ENCODE measurements around the gene KCNJ11. TPM values are rescaled to one million over a fixed set of nuclear protein-coding genes. Genes with fewer than 3 reads are reported as not detected.
"Not testable (repeated sequence)": the region's sequence is repeated elsewhere in the genome, so short reads cannot be mapped to it uniquely, and the experiment has no call there.

The KCNJ11 gene
- total RNA-seq, result 1 to 10 TPM in 1 of 2 experiments, under 1 TPM in 1; 0.64 to 1.2 TPM

DNA sequence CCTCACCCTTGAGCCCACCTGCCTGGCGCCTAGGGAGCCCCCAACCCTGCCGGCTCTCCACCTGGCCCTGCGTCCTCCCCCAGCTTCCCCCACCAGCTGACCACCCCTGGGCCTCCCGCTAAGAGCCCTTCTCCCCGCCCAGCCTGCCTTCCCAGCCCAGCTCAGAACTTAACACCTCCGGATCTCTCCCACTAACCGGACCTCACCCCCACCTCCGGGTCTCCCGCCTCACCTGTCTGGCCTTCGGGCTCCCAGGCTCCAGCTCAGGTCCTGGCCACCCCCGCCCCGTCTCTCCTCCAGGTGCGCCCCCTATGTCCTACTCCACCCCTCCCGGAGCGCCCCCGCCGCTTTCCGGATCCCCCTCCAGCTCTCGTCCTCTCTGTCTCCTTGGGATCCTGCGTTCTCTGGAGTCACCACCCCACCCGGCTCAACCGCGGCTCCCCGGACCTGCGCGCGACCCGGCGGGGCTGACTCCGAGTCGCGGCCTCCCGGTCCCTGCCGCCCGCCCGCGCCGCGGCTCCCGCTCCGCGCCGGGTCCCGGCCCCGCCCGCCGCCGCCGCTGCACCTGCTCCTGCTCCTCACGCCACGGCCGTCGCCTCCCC lies at the start of gene KCNJ11:
Gene KCNJ11 (minus strand): TSS at position 51 of the 602 bp plus-strand sequence. CDS start 568 bp downstream, outside the sequence.
- H3K27ac Mint-ChIP-seq, result peak within 1 kb of the TSS; percentile 36
- peak within 1 kb of the TSS; percentile 76 for H3K4me3 Mint-ChIP-seq
- no peak for DNase-seq
- no peaks in the 10 kb centered on the region for H3K36me3 Mint-ChIP-seq (ENCODE audit: low read depth)
- peaks cover 12% of the 10 kb centered on the region for H3K4me1 Mint-ChIP-seq
- H3K9me3 Mint-ChIP-seq, result no peaks in the 10 kb centered on the region
- POLR2A ChIA-PET, result no interaction called here
- CTCF ChIA-PET, result interaction anchor here (0.8 kb wide), 2 partner anchors 9 to 117 kb away, joined by 3 read pairs; no protein-coding TSS in a partner anchor
- peaks cover 12% of the 10 kb centered on the region for H3K27me3 Mint-ChIP-seq

DNA sequence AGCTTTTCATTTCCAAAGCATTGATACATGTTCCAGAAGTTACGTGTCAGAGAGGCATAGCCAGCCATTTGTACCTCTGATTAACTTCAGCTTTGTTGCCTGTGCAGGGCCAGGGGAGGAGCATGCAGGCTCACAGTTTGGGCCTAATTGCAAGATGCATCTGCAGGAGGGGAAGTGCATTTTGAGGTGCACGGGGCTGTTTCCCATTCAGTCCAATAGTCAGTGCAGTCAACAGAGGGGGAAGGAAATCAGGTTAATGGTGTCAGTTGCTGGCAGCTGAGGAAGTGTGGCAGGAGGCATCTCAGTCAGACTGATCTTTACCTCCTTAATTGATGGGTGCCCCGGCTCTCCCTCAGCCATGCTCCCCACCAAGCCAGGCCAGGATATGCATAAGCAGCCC lies 48.9 kb upstream of the KCNJ11 start:
- Mint-ChIP-seq H3K4me1 (peaks cover 17% of the 10 kb centered on the region), H3K36me3 (ENCODE audit: low read depth) (no peaks in the 10 kb centered on the region), H3K4me3 (no peak overlapping the region), H3K9me3 (peaks cover 3% of the 10 kb centered on the region), H3K27me3 (peaks cover 3% of the 10 kb centered on the region), H3K27ac (no peak overlapping the region)
- ChIA-PET CTCF (interaction anchor here (0.9 kb wide), 1 partner anchor 105 kb away, joined by 3 read pairs; no protein-coding TSS in a partner anchor), POLR2A (no interaction called here)
- DNase-seq, result no peak

DNA sequence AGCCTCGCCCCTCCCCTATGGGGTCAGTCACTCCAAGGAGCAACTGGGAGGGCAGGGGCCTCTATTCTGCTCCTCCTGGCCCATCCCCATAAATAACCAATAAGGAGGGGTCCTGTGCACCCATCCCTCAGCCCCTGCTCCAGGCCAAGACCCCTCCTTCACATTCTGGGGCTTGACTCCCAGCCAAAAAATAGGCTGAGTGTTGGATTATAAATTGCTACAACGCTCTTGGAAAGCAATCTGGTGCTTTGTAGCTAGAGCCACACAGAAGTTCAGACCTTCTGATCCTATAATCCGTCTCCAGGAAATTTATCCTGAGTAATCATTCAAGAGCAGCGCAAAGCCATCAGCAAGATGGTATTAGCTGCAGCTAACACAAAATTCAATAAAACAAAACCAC lies 45.6 kb upstream of the KCNJ11 start:
- no peaks in the 10 kb centered on the region for H3K27me3 Mint-ChIP-seq
- DNase-seq, result no peak
- no peaks in the 10 kb centered on the region for H3K36me3 Mint-ChIP-seq (ENCODE audit: low read depth)
- no peak overlapping the region for H3K4me3 Mint-ChIP-seq
- no peaks in the 10 kb centered on the region for H3K9me3 Mint-ChIP-seq
- peaks cover 9% of the 10 kb centered on the region for H3K4me1 Mint-ChIP-seq
- ChIA-PET CTCF (no interaction called here), POLR2A (no interaction called here)
- no peak overlapping the region for H3K27ac Mint-ChIP-seq

DNA sequence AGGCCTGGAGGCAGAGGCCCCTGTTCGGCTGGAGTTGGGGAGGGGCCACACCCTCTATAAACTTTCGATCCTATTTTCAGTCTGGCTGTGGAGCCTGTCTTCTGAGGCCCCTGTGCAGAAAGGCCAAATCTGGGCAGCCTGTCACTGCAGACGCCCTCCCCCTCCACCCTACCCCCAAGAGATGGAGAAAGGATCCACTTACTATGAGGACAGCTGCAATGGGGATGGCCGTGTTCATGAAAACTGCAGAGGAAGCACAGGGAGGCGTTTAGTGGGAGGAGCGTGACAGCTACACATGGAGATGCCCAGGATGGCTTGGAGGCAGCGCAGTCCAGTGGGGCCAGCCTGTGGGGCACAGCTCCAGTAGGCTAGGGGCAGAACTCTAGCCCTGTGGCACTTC lies 43.5 kb upstream of the KCNJ11 start:
- no peak overlapping the region for H3K4me3 Mint-ChIP-seq
- ChIA-PET CTCF (interaction anchor here (1.0 to 1.2 kb wide), 3 partner anchors 24 to 64 kb away, joined by 3 read pairs; no protein-coding TSS in a partner anchor), POLR2A (no interaction called here)
- no peaks in the 10 kb centered on the region for H3K36me3 Mint-ChIP-seq (ENCODE audit: low read depth)
- peaks cover 4% of the 10 kb centered on the region for H3K27me3 Mint-ChIP-seq
- no peak overlapping the region for H3K27ac Mint-ChIP-seq
- peaks cover 5% of the 10 kb centered on the region for H3K4me1 Mint-ChIP-seq
- no peak for DNase-seq
- H3K9me3 Mint-ChIP-seq, result no peaks in the 10 kb centered on the region

DNA sequence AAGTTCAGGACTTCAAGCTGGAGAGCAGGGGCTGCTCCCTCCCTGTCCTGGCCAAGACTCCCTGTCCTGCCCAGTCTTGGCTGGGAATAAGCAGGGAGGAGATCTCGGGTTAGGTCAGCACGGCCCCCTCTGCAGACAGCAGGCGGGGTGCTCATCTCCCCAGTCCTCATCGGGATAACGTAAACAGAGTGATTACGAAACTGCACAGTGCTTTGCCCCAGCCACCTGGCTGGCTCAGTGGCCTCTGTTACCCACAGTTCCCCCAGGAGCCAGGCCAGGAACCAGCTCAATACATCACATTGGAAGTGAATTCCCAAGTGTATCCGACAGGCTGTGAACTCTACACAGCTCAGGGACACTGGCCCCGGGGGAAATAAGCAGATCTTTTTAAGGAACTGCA lies 42.7 kb upstream of the KCNJ11 start:
- H3K4me1 Mint-ChIP-seq, result peaks cover 14% of the 10 kb centered on the region
- DNase-seq, result no peak
- H3K36me3 Mint-ChIP-seq (ENCODE audit: low read depth), result no peaks in the 10 kb centered on the region

DNA sequence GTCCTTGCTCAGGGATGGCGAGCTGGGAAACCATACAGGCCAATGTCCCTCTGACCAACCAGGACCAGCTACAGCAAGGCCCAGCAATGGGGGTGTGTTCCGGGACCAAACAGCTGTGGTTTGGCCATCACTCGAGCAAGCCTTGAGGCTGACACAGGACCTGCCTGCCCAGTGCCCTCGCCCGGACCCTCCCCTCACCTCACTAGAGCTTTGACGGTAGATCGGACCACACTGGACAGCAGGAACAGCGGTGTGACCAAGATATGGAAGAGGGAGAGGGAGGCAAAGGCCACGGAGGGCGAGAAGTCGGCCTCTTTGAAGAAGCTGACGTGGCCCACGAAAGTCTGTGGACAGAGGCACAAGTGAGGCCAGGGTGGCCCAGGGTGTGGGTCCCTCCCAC lies 42.2 kb upstream of the KCNJ11 start:
- ChIA-PET POLR2A (no interaction called here), CTCF (interaction anchor here (1.3 kb wide), 1 partner anchor 14 kb away, joined by 3 read pairs; no protein-coding TSS in a partner anchor)
- H3K4me1 Mint-ChIP-seq, result peaks cover 18% of the 10 kb centered on the region
- H3K27ac Mint-ChIP-seq, result no peak overlapping the region
- H3K27me3 Mint-ChIP-seq, result peaks cover 4% of the 10 kb centered on the region
- no peaks in the 10 kb centered on the region for H3K36me3 Mint-ChIP-seq (ENCODE audit: low read depth)
- DNase-seq, result no peak
- H3K9me3 Mint-ChIP-seq, result no peaks in the 10 kb centered on the region
- H3K4me3 Mint-ChIP-seq, result no peak overlapping the region

More for the DNA sequence above, 42.7 kb upstream of the KCNJ11 start:
- Mint-ChIP-seq H3K9me3 (no peaks in the 10 kb centered on the region), H3K27me3 (peaks cover 4% of the 10 kb centered on the region), H3K4me3 (no peak overlapping the region), H3K27ac (no peak overlapping the region)
- ChIA-PET CTCF (interaction anchor here (1.0 kb wide), 1 partner anchor 41 kb away, joined by 3 read pairs; no protein-coding TSS in a partner anchor), POLR2A (no interaction called here)

DNA sequence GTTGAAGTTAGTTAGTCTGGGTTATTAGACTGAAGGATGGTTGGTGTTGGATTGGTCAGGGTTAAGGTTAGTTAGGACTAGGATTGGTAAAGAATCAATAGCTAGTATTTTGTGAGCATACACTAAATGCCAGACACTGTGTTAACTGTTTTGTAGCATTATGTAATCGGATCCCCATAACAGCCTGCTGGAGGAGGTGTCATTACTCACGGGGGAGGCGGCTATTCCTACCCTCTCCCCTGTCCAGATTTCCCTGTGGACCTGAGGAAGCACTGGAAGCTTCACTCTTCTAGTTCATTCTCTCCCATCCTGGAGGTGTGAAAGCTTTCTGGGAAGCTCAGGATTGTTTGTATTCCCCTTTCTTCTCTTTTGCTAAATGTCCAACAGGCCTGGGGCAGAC lies 40.5 kb upstream of the KCNJ11 start:
- ChIA-PET CTCF (interaction anchor here (0.8 to 1.1 kb wide), 2 partner anchors 10 to 15 kb away, joined by 3 read pairs; no protein-coding TSS in a partner anchor), POLR2A (no interaction called here)
- Mint-ChIP-seq H3K36me3 (ENCODE audit: low read depth) (no peaks in the 10 kb centered on the region), H3K9me3 (no peaks in the 10 kb centered on the region), H3K4me3 (no peak overlapping the region), H3K27me3 (peaks cover 4% of the 10 kb centered on the region), H3K27ac (no peak overlapping the region), H3K4me1 (peaks cover 18% of the 10 kb centered on the region)
- no peak for DNase-seq

DNA sequence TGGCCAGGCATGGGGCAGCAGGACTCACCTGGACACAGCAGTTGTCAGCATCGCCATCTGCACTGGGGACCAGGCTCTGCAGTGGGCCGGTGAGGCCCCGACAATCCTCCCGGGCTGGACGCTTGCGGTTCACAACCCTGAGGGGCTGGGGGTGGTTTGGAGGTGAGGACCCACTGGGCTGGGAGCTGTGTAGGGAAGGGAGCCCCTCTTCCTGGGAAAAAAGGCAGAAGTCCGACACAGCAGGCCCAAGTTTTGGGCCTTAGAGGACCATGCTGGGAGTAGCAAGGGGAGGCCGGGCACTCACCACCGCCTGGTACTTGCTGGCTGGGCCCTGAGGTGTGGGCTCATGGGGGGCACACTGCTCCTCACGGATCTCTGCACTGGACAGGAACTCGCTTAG lies 39.8 kb upstream of the KCNJ11 start:
- CTCF ChIA-PET, result interaction anchor here (0.8 kb wide), 1 partner anchor 15 kb away, joined by 3 read pairs; no protein-coding TSS in a partner anchor
- no peaks in the 10 kb centered on the region for H3K36me3 Mint-ChIP-seq (ENCODE audit: low read depth)
- peaks cover 18% of the 10 kb centered on the region for H3K4me1 Mint-ChIP-seq
- H3K9me3 Mint-ChIP-seq, result no peaks in the 10 kb centered on the region
- peaks cover 6% of the 10 kb centered on the region for H3K27me3 Mint-ChIP-seq
- H3K27ac Mint-ChIP-seq, result no peak overlapping the region
- POLR2A ChIA-PET, result no interaction called here
- no peak overlapping the region for H3K4me3 Mint-ChIP-seq
- DNase-seq, result no peak

DNA sequence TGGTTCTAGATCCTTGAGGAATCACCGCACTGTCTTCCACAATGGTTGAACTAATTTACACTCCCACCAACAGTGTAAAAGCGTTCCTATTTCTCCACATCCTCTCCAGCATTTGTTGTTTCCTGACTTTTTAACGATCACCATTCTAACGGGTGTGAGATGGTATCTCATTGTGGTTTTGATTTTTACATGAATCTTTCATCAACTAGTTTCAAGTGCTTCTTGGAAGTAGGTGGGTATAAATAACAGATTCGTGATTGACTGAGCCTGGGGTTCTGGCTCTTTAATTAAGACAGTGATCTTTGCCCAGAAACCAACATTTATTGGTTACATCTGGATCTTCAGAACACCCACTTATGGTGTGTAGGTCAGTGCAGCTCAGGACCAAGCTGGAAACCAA lies 37.8 kb upstream of the KCNJ11 start:
- H3K36me3 Mint-ChIP-seq (ENCODE audit: low read depth); H3K4me3 Mint-ChIP-seq; H3K9me3 Mint-ChIP-seq; CTCF ChIA-PET; H3K27ac Mint-ChIP-seq; POLR2A ChIA-PET; DNase-seq: not testable (repeated sequence)
- Mint-ChIP-seq H3K4me1 (peaks cover 23% of the 10 kb centered on the region), H3K27me3 (peaks cover 20% of the 10 kb centered on the region)

DNA sequence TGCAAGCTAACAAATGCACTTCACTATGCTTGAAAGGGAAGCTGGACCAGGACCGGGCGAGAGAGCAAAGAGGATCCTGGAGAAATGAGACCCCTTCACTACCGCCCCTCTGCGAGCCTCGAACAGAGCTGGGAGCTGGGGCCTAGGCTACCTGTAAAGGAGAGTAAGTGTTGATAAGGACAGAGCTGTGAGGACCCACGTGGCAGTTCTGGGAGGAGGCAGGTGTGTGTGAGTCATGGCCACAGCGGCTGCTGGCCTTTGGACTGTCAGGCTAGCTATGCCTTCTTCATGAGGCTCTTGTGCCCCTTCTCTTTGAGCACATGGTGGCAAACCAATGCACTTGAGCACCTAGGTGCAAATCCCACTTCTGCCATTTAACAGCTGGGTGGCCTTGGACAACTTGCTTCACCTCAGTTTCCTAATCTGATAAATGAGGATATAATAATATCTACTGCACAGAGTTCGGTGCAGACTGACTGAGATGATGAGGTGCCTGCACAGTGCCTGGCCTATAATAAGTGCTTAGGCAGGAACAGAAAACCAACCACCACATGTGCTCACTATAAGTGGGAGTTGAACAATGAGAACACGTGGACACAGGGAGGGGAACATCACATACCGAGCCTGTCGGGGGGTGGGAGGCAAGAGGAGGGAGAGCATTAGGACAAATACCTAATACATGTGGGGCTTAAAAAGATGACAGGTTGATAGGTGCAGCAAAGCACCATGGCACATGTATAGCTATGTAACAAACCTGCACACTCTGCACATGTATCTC lies 35.3 kb upstream of the KCNJ11 start:
- ChIA-PET CTCF (interaction anchor here (1.1 kb wide), 1 partner anchor 68 kb away, joined by 3 read pairs; no protein-coding TSS in a partner anchor), POLR2A (no interaction called here)
- H3K4me3 Mint-ChIP-seq, result no peak overlapping the region
- H3K9me3 Mint-ChIP-seq, result no peaks in the 10 kb centered on the region
- peaks cover 33% of the 10 kb centered on the region for H3K27me3 Mint-ChIP-seq
- peaks cover 23% of the 10 kb centered on the region for H3K4me1 Mint-ChIP-seq
- DNase-seq, result no peak
- no peaks in the 10 kb centered on the region for H3K36me3 Mint-ChIP-seq (ENCODE audit: low read depth)
- H3K27ac Mint-ChIP-seq, result no peak overlapping the region

DNA sequence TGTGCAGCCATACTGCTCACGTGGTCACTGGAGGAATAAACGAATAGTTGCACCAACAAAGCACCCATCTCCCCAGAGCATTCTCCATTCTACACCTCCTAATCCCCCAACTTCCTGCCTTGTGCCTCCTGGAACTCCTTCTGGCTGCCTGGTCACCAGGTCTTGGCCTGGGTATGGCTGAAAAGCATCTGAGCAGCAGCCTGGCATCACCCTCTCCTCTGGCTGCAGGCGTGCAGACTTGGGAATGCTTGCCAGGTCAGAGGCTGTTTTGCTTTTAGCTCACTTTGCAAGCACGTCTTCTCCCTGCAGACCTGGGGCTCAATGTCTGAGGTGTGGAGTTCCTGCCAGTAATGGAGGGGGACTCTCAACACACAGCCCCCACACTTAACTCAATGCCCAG lies 33.3 kb upstream of the KCNJ11 start:
- ChIA-PET CTCF (interaction anchor here (0.8 to 1.6 kb wide), 3 partner anchors 10 to 30 kb away, joined by 3 to 4 read pairs (median 3); no protein-coding TSS in a partner anchor), POLR2A (no interaction called here)
- peaks cover 15% of the 10 kb centered on the region for H3K4me1 Mint-ChIP-seq
- no peak overlapping the region for H3K4me3 Mint-ChIP-seq
- H3K36me3 Mint-ChIP-seq (ENCODE audit: low read depth), result no peaks in the 10 kb centered on the region
- DNase-seq, result no peak
- H3K27me3 Mint-ChIP-seq, result peaks cover 43% of the 10 kb centered on the region
- no peak overlapping the region for H3K27ac Mint-ChIP-seq
- H3K9me3 Mint-ChIP-seq, result no peaks in the 10 kb centered on the region

DNA sequence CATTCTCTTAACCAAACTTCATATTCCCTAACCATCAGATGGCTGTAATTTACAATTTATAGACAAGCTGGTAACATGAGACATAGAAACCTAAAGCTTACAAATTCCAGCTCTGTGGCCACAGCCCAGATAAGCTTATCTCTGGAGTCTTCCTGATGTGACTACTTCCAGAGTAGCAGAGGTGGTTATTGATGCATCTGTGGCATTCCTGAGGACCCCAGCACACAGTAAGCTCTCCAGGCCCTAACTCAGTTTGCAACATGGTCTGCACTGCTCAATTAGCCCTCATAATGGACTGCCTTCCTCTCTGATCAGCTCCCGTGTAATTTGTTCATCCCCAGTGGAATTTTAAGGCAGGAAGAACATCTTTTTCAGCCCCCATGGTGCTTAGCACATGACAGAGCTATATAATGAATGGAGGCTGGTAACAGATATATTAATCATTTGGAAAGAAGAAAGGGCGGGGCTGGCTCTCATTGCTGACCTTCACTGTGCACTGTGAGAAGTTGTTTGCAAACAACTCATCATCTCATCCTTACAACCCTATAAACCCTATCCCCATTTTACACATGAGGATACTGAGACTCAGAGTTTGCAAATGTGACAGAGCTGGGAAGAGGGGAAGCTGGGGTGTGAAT lies 30.1 kb upstream of the KCNJ11 start:
- no peak for DNase-seq
- no peaks in the 10 kb centered on the region for H3K9me3 Mint-ChIP-seq
- no peak overlapping the region for H3K27ac Mint-ChIP-seq
- H3K4me3 Mint-ChIP-seq, result no peak overlapping the region
- ChIA-PET CTCF (interaction anchor here (0.5 to 1.0 kb wide), 2 partner anchors 11 to 379 kb away, joined by 3 read pairs; no protein-coding TSS in a partner anchor), POLR2A (no interaction called here)
- no peaks in the 10 kb centered on the region for H3K36me3 Mint-ChIP-seq (ENCODE audit: low read depth)
- peaks cover 31% of the 10 kb centered on the region for H3K4me1 Mint-ChIP-seq
- peaks cover 48% of the 10 kb centered on the region for H3K27me3 Mint-ChIP-seq

DNA sequence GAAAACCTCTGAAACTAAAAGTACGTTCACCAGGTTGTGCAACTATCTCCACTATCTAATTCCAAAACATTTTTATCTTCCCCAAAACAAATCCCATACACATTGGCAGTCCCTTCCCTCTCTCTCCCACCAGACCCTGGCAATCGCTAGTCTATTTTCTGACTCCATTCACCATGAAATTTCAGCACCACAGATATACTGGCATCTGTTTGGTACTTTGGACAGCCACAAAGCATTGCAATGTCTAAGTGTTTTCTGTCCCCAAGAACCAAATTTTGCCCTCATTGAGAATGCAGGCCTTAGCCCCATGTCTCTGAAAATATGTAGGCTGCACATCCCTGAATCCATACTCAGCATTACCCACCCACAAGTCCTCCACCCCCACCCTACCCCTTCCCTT lies 28.0 kb upstream of the KCNJ11 start:
- Mint-ChIP-seq H3K4me3 (no peak overlapping the region), H3K27ac (no peak overlapping the region), H3K4me1 (peaks cover 34% of the 10 kb centered on the region), H3K27me3 (peaks cover 35% of the 10 kb centered on the region), H3K9me3 (no peaks in the 10 kb centered on the region), H3K36me3 (ENCODE audit: low read depth) (no peaks in the 10 kb centered on the region)
- ChIA-PET CTCF (no interaction called here), POLR2A (no interaction called here)
- DNase-seq, result no peak
